Right kidney (tissue), 1 donor: ENCODE measurements around the gene DNAH10.
"Not testable (repeated sequence)": the region's sequence is repeated elsewhere in the genome, so short reads cannot be mapped to it uniquely, and the experiment has no call there.

ENCODE experiments used
- DNase-seq: peaks from one replicate; pipeline ENCODE4 v3.0.0-alpha.2; 2016

The DNAH10 gene

DNA sequence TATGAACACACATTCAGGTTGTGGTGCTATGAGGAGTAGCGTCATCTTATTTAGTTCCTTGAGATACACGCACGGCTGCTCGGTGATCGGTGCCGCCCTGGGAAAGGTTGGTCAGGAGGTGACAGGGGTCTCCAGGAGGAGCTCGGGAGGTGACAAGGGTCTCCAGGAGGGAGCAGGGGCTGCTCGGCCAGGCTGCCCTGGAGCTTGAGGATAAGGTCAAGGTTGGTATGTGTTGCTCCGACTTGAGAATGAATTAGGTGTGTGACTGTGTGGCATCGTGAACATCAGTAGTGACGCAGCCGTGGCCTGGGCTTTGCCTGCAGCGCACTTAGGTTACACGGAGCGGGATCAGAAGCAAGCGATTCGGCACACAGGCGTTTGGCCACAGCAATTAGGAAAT, 174.4 kb downstream of the DNAH10 start:
- DNase-seq: no peak

GRCh38 chr12:123936956-123937706, 175.0 kb downstream of the DNAH10 start:
- DNase-seq: no peak

DNA sequence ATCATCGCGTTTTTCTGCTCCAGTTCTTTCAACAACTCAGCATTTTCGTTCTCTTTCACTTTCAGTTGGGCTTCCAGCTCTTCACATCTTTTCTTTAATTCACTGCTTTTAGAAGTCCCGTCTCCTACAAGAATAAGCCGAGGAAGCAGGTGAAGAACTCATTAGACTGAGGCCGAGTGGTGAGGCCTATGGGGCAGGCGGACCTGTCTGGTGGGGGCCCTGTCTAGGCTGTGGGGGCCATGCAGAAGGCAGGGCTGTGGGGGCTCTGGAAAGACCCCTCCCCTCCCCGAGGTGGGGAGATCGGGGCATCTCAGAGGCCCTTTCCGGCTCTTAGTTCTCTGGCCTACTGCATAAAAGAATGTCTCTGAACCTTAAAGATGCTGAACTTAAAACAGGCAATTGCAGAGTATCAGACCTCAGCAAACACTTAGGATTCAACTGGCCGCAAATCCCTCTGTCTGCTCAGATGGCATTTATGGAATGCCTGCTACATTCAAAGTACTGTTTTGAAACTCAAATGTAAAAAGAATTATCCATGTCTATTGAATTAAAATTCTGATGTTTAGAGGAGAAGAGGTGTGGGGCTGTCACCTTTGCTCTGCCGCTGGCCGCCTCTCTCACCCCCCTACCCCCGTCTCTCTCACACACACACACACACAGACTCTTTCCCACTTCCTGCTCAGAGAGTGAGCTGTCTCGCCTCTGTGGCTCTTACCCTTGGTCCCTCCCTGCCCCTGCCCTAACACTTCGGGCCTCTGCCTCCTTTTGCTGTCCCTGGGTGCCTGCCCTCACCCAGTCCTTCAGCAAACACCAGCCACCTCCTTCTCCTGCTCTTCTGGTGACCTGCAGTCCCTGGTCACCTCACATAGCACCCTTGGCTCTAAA, 175.8 kb downstream of the DNAH10 start:
- no peak for DNase-seq

DNA sequence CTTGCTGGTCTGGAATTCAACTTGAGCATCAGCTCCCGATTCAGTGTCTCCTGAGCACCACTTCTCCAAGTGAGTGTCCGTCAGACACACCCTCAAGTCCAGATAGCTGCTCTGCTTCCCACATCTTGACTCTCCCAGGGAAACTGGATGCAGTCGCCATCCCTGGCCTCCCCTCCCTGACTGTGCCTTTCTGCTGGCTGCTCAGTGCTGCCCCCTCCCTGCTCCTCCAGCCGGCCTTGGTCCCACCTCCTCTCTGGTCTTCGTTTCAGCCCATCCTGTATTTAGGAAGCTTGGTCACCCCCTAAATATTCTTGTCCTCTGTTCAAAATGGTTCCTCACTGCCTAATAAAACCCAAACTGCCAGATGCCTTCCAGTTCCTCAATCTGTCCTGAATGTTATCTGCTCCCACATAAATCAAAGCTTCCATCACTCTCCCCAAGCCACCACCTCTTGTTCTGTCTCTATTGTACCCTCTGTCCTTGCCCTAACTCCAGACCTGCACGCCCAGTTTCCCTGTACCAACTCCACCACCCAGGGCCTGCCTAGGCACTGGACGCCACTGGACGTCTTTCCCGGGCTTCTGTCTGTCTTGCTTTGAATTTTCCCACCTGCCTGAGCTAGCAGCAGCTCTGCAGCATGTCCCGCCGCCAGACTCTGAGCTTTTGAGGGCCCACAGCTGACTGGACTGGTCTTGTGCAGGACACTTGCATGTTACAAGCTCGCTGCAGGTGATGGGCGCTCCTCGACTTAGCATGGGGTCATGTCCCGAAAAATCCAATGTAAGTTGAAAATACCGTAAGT, 176.8 kb downstream of the DNAH10 start:
- no peak for DNase-seq

- no peak for DNase-seq
These were observed 177.9 kb downstream of the DNAH10 start for GRCh38 chr12:123939716-123940626.

DNA sequence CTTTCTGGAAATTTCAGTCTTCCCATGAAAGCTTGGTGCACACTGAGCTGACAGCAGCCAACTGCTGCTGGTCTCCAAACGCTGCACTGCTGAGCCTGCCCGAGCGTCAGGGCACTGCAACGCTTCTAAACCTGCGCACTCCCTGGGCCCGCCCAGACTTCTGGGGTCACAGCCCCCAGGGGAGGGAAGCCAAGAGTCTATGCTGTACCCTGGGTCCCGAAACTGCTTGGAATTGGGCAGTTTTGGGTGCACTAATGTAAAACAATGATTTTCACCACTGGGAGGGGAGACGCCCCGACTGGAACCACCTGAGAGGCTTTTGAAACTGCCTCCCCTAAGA, 178.5 kb downstream of the DNAH10 start:
- DNase-seq: no peak

- no peak for DNase-seq
These were observed 178.9 kb downstream of the DNAH10 start for GRCh38 chr12:123941000-123941399.

GRCh38 chr12:123941624-123942237, 179.6 kb downstream of the DNAH10 start:
- DNase-seq: no peak

GRCh38 chr12:123942238-123942653, 180.1 kb downstream of the DNAH10 start:
- no peak for DNase-seq

DNA sequence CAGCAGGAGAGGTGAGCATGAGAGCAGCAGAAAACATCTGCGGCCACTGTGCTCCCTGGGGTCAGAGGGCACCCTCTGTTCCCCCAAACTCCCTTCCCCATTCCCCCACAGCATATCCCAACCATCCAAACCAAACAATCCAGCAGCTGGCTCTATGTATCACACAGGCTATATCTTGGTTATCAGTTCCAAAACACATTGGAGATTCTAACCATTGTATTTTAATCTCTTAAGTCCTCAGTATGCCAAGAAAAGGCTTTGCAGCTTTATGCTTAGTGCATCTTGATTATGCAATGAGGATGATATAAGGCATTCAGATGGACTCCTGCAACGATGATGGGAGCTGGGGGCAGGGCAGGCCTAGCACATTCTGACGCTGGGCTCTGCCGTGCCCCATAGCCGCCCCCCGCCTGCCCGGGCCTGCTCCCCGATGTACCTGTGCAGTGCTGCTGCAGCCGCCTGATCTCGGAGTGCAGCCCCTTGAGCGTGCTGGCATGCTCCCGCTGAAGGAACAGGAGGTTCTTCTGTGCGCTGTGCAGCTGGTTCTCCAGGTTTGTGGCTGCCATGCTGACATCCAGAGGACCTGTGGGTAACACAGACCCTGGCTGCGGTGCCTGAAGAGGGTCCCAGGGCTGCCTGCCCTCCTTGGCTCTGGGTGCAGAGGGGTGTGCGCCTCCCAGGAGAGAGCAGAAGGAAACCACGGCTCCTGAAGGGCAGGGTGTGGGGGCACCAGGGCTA, 181.0 kb downstream of the DNAH10 start:
- DNase-seq: no peak

DNA sequence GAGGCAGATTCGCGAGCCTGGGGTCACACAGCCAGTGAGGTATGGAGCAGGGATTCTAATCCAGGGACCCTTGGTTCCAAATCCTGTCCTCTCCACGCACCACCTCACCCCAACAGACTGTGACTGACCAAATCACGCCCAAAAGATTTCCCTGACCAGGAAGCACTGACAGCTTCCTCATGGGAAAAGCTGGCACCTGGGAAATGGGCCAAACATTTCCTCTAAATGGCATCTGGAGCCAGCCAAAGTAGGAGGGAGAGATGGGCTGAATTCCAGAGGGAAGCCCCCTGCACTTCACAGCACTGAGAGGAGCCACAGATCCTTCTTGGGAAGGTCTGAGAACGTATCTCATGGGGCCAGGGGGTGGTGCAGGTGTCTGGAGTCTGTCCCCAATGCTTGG, 181.7 kb downstream of the DNAH10 start:
- no peak for DNase-seq

GRCh38 chr12:123944696-123945095, 182.6 kb downstream of the DNAH10 start:
- no peak for DNase-seq

DNA sequence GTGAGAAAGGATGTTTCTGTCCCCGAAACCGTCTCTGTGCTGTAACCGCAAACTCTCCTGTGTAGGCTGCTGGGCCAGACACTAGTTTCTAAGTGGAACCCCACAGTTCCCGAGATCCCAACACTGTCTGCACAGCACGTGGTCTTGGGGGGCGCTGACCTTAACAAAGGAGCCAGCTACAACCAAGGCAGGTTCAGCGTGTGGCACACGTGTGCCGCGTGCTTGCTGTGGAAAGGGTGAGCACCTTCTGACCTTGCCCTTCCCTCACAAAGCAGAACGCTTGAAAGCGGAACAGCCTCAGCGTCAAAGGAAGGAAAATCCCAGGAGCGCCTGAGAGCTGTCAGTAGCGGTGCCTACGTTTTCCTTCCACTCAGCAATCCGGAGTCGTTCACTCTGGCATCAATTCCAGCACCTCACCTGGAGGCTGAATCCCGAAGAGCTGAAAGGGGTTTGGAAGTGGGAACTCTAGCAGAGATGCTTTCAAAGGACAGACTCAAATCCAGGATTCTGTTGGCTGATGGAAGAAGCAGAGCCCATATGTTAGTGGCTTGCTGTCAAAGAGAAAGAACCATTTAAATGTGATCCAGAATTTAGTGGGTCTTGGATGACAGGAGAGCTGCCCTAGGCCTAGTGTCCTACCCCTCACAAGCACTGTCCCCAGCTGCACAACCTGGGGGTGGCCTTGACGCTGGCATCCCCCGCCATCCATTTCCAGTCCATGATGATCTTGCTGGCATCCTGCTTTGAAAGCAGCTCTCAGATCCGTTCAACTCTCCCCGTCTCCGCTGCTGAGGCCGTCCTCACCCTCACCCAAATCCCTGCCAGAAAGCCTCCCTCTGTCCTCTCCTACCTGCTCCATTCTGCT, 183.4 kb downstream of the DNAH10 start:
- no peak for DNase-seq

GRCh38 chr12:123946152-123946515, 184.0 kb downstream of the DNAH10 start:
- no peak for DNase-seq

DNA sequence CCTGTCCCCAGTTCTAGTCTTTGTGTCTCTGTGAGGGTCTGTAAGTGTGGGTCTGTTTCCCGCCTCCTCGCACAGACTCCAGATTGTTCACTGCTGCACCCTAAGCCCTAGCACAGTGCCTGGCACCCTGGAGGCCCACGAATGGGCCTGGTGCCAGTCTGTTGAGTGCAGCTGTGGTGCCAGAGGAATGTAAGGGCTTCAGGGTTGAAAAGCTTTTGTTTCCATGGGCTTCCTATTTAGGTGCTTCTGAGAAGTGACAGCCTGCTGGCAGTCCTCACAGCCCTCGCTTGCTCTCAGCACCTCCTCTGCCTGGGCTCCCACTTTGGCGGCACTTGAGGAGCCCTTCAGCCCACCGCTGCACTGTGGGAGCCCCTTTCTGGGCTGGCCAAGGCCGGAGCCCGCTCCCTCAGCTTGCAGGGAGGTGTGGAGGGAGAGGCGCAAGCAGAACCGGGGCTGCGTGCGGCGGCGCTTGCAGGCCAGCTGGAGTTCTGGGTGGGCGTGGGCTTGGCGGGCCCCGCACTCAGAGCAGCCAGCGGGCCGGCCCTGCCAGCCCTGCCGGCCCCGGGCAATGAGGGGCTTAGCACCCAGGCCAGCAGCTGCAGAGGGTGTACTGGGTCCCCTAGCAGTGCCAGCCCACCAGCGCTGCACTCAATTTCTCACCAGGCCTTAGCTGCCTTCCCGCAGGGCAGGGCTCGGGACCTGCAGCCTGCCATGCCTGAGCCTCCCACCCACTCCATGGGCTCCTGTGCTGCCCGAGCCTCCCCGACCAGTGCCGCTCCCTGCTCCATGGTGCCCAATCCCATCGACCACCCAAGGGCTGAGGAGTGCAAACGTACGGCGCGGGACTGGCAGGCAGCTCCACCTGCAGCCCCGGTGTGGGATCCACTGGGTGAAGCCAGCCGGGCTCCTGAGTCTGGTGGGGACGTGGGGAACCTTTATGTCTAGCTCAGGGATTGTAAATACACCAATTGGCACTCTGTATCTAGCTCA, 184.7 kb downstream of the DNAH10 start:
- DNase-seq: not testable (repeated sequence)

GRCh38 chr12:123947531-123947930, 185.4 kb downstream of the DNAH10 start:
- not testable (repeated sequence) for DNase-seq

- DNase-seq: no peak
These were observed 186.3 kb downstream of the DNAH10 start for GRCh38 chr12:123948401-123948795.
